ENCODE results near the gene IFRD2. TPM values are rescaled to one million over a fixed set of nuclear protein-coding genes. Genes with fewer than 3 reads are reported as not detected.
A peak's percentile ranks its signal among the peaks of the same experiment; 100 is the strongest.

Gene IFRD2
- total and polyA plus RNA-seq, 9 of the 15 experiments (the other 6 are each of a cell fraction or from before 2014, with no cell fraction given): 30.5 to 115 (median 52.8) TPM

DNA sequence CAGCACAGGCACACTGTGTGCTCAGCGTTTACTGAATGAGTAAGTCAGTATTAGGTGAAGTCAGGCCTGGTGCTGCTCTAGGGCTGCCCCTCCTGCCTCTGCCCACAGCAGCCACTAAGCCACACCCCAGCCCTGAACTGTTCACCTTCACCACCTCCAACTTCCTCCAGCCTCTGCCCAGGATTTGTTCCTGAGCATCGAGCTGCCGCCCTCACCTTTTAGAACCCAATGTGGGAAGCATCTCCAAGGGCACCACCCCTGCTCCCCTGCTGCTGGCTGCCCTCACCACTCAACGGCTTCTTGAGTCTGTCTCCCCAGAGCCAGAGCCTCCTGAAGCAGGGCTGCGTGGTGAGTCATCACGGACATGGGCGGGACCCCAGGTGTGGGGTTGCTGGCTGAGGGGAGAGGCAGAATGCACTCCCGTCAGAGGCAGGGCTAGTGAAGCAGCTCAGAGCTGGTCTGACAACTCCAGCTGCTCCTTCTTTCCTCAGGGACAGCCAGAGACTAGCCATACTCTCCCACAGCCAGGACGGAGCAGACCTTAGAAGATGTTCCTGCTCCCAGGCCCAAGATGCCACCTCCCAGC, 24.5 kb upstream of the IFRD2 start (continued):
- TF ChIP-seq HNRNPLL (IDR thresholded peaks at IDR 0.05; ENCODE audit: low read depth, low read length, poor library complexity, severe bottlenecking) (no peak), SIX5 (IDR thresholded peaks at IDR 0.05; ENCODE audit: borderline replicate concordance in 1 of 2, insufficient read depth in 1 of 2, low read depth in 1 of 2, low read length in 2 of 2) (no peak), BCL6 (CRISPR knock-in tag; IDR thresholded peaks at IDR 0.05) (no peak), CREB5 (CRISPR knock-in tag; IDR thresholded peaks at IDR 0.05) (no peak), SAP30 (IDR thresholded peaks at IDR 0.05; ENCODE audit: borderline replicate concordance, insufficient read depth, low read depth, low read length, poor library complexity, severe bottlenecking) (no peak), PCBP1 (IDR thresholded peaks at IDR 0.05; ENCODE audit: low read depth, low read length, poor library complexity, severe bottlenecking) (no peak), MTA1 (IDR thresholded peaks at IDR 0.05; ENCODE audit: borderline replicate concordance) (no peak), NCOA2 (IDR thresholded peaks at IDR 0.05; ENCODE audit: partially characterized antibody in 2 of 2) (no peak), TSHZ1 (CRISPR knock-in tag; IDR thresholded peaks at IDR 0.05) (no peak), ELF1 (tag; IDR thresholded peaks at IDR 0.05) (no peak), E2F3 (CRISPR knock-in tag; IDR thresholded peaks at IDR 0.05) (no peak), LCOR (CRISPR knock-in tag; IDR thresholded peaks at IDR 0.05) (no peak), PML (IDR thresholded peaks at IDR 0.05; ENCODE audit: low read length) (no peak), TBP (optimal IDR thresholded peaks at IDR 0.05; ENCODE audit: low read depth, low read length) (peak; percentile 9), CTBP1 (IDR thresholded peaks at IDR 0.05; ENCODE audit: borderline replicate concordance) (peak; percentile 38; the same call in 1 of the 2 replicates), ATF7 (IDR thresholded peaks at IDR 0.05) (0 out of 2 replicates have a peak, but pooled peaks have one; percentile 15), ZBTB26 (CRISPR knock-in tag; IDR thresholded peaks at IDR 0.05) (no peak), SETDB1 (IDR thresholded peaks at IDR 0.05; ENCODE audit: low read length) (no peak), TEAD4 (IDR thresholded peaks at IDR 0.05; ENCODE audit: low read length) (no peak), TEAD4 (CRISPR knock-in tag; IDR thresholded peaks at IDR 0.05; ENCODE audit: borderline replicate concordance) (no peak), SAFB (IDR thresholded peaks at IDR 0.05; ENCODE audit: borderline replicate concordance, low read depth, low read length) (no peak), RB1 (IDR thresholded peaks at IDR 0.05; ENCODE audit: low read depth) (no peak), THRAP3 (IDR thresholded peaks at IDR 0.05; ENCODE audit: borderline replicate concordance) (no peak), RBBP5 (IDR thresholded peaks at IDR 0.05; ENCODE audit: borderline replicate concordance, insufficient read depth, low read length, poor library complexity, severe bottlenecking) (no peak)
